ENCODE data around the gene NUDCD2. TPM values are rescaled to one million over a fixed set of nuclear protein-coding genes. Genes with fewer than 3 reads are reported as not detected.

The NUDCD2 gene
- total RNA-seq, 2 experiments from 2014 or later = 30.0 to 67.6 TPM

GRCh38 chr5:163453705-163454104 is 6.2 kb downstream of the NUDCD2 start:
- intact Hi-C loops (cut with micrococcal nuclease; ENCODE audit: unreplicated experiment) = no loop called here
- Histone ChIP-seq H3K4me3 (ENCODE audit: low read depth, low read length, poor library complexity, severe bottlenecking) (no peak overlapping the region), H4K20me1 (ENCODE audit: insufficient read depth, low read length) (no peaks in the 10 kb centered on the region), H3K9me3 (ENCODE audit: low read length) (no peaks in the 10 kb centered on the region), H3K27ac (ENCODE audit: low read depth, low read length, poor library complexity, severe bottlenecking) (no peak overlapping the region), H2AFZ (ENCODE audit: low read length) (no peak overlapping the region), H3K79me2 (ENCODE audit: insufficient read depth, low read depth, low read length) (peaks cover 32% of the 10 kb centered on the region), H3K4me1 (ENCODE audit: insufficient read depth, low read length, poor library complexity, severe bottlenecking) (peaks cover 23% of the 10 kb centered on the region), H3K9me2 (ENCODE audit: insufficient read depth, low read length) (no peaks in the 10 kb centered on the region), H3K36me3 (ENCODE audit: insufficient read depth, low read length) (peaks cover 88% of the 10 kb centered on the region), H3K4me2 (ENCODE audit: low read length) (no peak overlapping the region)
- ChIA-PET POLR2A (interaction anchor here (1.5 to 9.6 kb wide), 2 partner anchors 10 to 12 kb away, joined by 6 to 197 read pairs; partner anchors contain the start of gene CCNG1), CTCF (ENCODE audit: unreplicated experiment) (no interaction called here)
- no TSS peak for BruUV-seq (replicated peaks)
- TF ChIP-seq EZH2phosphoT487 (IDR thresholded peaks at IDR 0.05; ENCODE audit: borderline replicate concordance, low read depth, low read length) = no peak
- TF ChIP-seq, protein P1, sequence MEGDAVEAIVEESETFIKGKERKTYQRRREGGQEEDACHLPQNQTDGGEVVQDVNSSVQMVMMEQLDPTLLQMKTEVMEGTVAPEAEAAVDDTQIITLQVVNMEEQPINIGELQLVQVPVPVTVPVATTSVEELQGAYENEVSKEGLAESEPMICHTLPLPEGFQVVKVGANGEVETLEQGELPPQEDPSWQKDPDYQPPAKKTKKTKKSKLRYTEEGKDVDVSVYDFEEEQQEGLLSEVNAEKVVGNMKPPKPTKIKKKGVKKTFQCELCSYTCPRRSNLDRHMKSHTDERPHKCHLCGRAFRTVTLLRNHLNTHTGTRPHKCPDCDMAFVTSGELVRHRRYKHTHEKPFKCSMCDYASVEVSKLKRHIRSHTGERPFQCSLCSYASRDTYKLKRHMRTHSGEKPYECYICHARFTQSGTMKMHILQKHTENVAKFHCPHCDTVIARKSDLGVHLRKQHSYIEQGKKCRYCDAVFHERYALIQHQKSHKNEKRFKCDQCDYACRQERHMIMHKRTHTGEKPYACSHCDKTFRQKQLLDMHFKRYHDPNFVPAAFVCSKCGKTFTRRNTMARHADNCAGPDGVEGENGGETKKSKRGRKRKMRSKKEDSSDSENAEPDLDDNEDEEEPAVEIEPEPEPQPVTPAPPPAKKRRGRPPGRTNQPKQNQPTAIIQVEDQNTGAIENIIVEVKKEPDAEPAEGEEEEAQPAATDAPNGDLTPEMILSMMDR (conservative IDR thresholded peaks at IDR 0.05; ENCODE audit: low read length) = no peak
- no peak for DNase-seq (ENCODE audit: low spot score)

- ChIA-PET CTCF (ENCODE audit: unreplicated experiment) (no interaction called here), POLR2A (interaction anchor here (1.2 to 1.3 kb wide), 2 partner anchors 10 to 17 kb away, joined by 4 to 6 read pairs; no protein-coding TSS in a partner anchor)
- Histone ChIP-seq H3K4me2 (ENCODE audit: low read length) (no peak overlapping the region), H3K9me2 (ENCODE audit: insufficient read depth, low read length) (no peaks in the 10 kb centered on the region), H2AFZ (ENCODE audit: low read length) (no peak overlapping the region), H4K20me1 (ENCODE audit: insufficient read depth, low read length) (no peaks in the 10 kb centered on the region), H3K4me1 (ENCODE audit: insufficient read depth, low read length, poor library complexity, severe bottlenecking) (peaks cover 1% of the 10 kb centered on the region), H3K79me2 (ENCODE audit: insufficient read depth, low read depth, low read length) (peaks cover 10% of the 10 kb centered on the region; the same call in 1 of the 2 replicates), H3K4me3 (ENCODE audit: low read depth, low read length, poor library complexity, severe bottlenecking) (no peak overlapping the region), H3K36me3 (ENCODE audit: insufficient read depth, low read length) (peaks cover 98% of the 10 kb centered on the region), H3K9me3 (ENCODE audit: low read length) (no peaks in the 10 kb centered on the region), H3K27ac (ENCODE audit: low read depth, low read length, poor library complexity, severe bottlenecking) (no peak overlapping the region)
- TF ChIP-seq, protein P1 (conservative IDR thresholded peaks at IDR 0.05; ENCODE audit: low read length) = no peak
- TF ChIP-seq EZH2phosphoT487 (IDR thresholded peaks at IDR 0.05; ENCODE audit: borderline replicate concordance, low read depth, low read length) = no peak
- intact Hi-C loops (cut with micrococcal nuclease; ENCODE audit: unreplicated experiment) = no loop called here
- BruUV-seq (replicated peaks) = no TSS peak
- no peak for DNase-seq (ENCODE audit: low spot score)
Observed at GRCh38 chr5:163451489-163451888, 8.4 kb downstream of the NUDCD2 start.

- H4K20me1 ChIP-seq (ENCODE audit: insufficient read depth, low read length) = no peaks in the 10 kb centered on the region
- intact Hi-C loops (cut with micrococcal nuclease; ENCODE audit: unreplicated experiment) = no loop called here
- H3K9me2 ChIP-seq (ENCODE audit: insufficient read depth, low read length) = no peaks in the 10 kb centered on the region
- H2AFZ ChIP-seq (ENCODE audit: low read length) = no peak overlapping the region
- H3K36me3 ChIP-seq (ENCODE audit: insufficient read depth, low read length) = peaks cover 98% of the 10 kb centered on the region
- H3K4me3 ChIP-seq (ENCODE audit: low read depth, low read length, poor library complexity, severe bottlenecking) = no peak overlapping the region
- no peak overlapping the region for H3K27ac ChIP-seq (ENCODE audit: low read depth, low read length, poor library complexity, severe bottlenecking)
- no peak for DNase-seq (ENCODE audit: low spot score)
- TF ChIP-seq, protein P1 (conservative IDR thresholded peaks at IDR 0.05; ENCODE audit: low read length) = no peak
- TF ChIP-seq EZH2phosphoT487 (IDR thresholded peaks at IDR 0.05; ENCODE audit: borderline replicate concordance, low read depth, low read length) = no peak
- no peaks in the 10 kb centered on the region for H3K4me1 ChIP-seq (ENCODE audit: insufficient read depth, low read length, poor library complexity, severe bottlenecking)
- no peaks in the 10 kb centered on the region for H3K79me2 ChIP-seq (ENCODE audit: insufficient read depth, low read depth, low read length)
- POLR2A ChIA-PET = interaction anchor here (0.8 to 2.5 kb wide), 6 partner anchors 9 to 52 kb away, joined by 3 to 9 read pairs (median 3); partner anchors contain the start of genes HMMR and NUDCD2
- BruUV-seq (replicated peaks) = no TSS peak
- H3K4me2 ChIP-seq (ENCODE audit: low read length) = no peak overlapping the region
- CTCF ChIA-PET (ENCODE audit: unreplicated experiment) = no interaction called here
- H3K9me3 ChIP-seq (ENCODE audit: low read length) = no peaks in the 10 kb centered on the region
Observed at GRCh38 chr5:163448491-163448890, 11.4 kb downstream of the NUDCD2 start.
